ENCODE data around the gene GOLGA7B. TPM values are rescaled to one million over a fixed set of nuclear protein-coding genes. Genes with fewer than 3 reads are reported as not detected.

Gene GOLGA7B
- total RNA-seq, 4 donors from 2014 or later: 0.19 to 1.6 (median 0.57) TPM

- DNase-seq (ENCODE audit: low spot score) (no peak), ATAC-seq (ENCODE audit: low FRiP score) (no peak)
- no peak for TF ChIP-seq CTCF (IDR thresholded peaks at IDR 0.05)
Measured at GRCh38 chr10:97874332-97874731, 24.7 kb downstream of the GOLGA7B start.

DNA sequence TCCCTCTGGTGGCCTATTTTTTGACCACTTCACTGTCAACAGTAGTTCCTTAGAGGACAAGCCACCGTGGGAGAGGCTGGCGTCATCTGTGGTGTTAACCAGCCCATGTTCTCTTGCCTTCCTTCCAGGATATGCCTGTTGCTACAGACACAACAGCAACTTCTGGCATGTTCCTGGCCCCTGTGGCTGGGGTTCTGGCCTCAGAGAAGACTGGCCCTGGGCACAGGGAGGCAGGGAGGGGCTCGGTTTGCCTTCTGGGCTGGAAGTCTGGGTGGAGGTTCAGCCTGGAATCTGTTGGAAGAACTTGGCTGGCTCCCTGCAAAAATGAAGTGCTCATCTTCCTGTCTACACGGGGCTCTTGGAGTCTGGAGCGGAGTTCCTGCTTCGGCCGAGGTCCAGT lies 25.7 kb downstream of the GOLGA7B start:
- ATAC-seq (ENCODE audit: low FRiP score) (no peak), DNase-seq (ENCODE audit: low spot score) (no peak)
- no peak for TF ChIP-seq CTCF (IDR thresholded peaks at IDR 0.05)

DNA sequence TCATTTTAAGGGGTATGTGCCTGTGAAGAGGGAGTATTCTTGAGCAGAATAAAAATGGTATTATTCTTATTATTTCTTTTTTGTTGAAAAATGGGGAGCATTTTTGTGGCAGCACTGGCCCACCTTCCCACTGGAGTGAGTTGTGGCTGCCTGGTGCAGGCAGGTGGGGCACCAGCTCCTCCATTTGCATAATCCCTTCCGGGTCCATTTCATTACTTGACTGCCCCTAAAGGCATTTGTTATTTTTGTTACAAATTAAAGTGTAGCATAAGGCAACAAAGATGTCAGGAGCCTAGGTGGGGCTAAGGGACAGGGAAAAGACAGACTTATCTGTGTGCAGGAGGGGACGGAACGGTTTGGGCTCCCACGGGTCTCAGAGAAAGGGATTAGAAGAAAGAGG lies 26.8 kb downstream of the GOLGA7B start:
- ATAC-seq (ENCODE audit: low FRiP score): no peak
- no peak for DNase-seq (ENCODE audit: low spot score)
- TF ChIP-seq CTCF (IDR thresholded peaks at IDR 0.05): no peak

DNA sequence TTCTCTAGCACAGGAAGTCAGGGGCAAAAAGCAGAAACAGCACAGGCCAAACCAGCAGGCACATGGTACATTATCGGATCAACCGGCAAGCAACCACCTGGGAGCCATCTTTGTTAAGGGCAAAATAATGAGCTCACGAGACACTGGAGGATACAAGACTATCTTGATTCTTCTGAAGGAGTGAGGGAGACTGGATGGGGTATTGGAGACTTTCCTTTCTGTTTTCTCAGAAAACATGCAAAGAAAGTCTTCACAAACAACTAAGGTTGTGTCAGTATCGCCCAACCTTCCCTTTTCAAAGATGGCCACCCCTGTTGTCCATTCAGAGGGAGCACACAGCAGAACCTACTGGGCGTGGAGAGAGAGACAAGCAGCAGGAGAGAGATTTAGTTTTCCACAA lies 29.6 kb downstream of the GOLGA7B start:
- no peak for ATAC-seq (ENCODE audit: low FRiP score)
- no peak for DNase-seq (ENCODE audit: low spot score)

GRCh38 chr10:97880109-97880508 lies 30.5 kb downstream of the GOLGA7B start:
- TF ChIP-seq CTCF (IDR thresholded peaks at IDR 0.05): no peak
- DNase-seq (ENCODE audit: low spot score) (no peak), ATAC-seq (ENCODE audit: low FRiP score) (no peak)

More for the DNA sequence above, 29.6 kb downstream of the GOLGA7B start:
- TF ChIP-seq CTCF (IDR thresholded peaks at IDR 0.05): no peak

- no peak for DNase-seq (ENCODE audit: low spot score)
- no peak for TF ChIP-seq CTCF (IDR thresholded peaks at IDR 0.05)
- peak; percentile 67 for ATAC-seq (ENCODE audit: low FRiP score)
Measured at GRCh38 chr10:97882142-97883091, 32.8 kb downstream of the GOLGA7B start.

GRCh38 chr10:97883092-97883485 lies 33.4 kb downstream of the GOLGA7B start:
- DNase-seq (ENCODE audit: low spot score) (no peak), ATAC-seq (ENCODE audit: low FRiP score) (peak; percentile 9)
- no peak for TF ChIP-seq CTCF (IDR thresholded peaks at IDR 0.05)

Data from omental fat pad (tissue), 4 donors.